ENCODE measurements around the gene RBMY1D. TPM values are rescaled to one million over a fixed set of nuclear protein-coding genes. Genes with fewer than 3 reads are reported as not detected.

RBMY1D gene
- total and polyA plus RNA-seq, 10 of the 15 experiments (the other 5 are each of a cell fraction or from before 2014, with no cell fraction given), result not detected

- H3K9me3 ChIP-seq (replicated peaks; ENCODE audit: control insufficient read depth, insufficient read depth, low read length), result no peaks in the 10 kb centered on the region
- DNase-seq (ENCODE audit: low read depth, low spot score) (no peak), FAIRE-seq (no peak), ATAC-seq (no peak)
- no peaks in the 10 kb centered on the region for H4K20me1 ChIP-seq (ENCODE audit: control insufficient read depth, insufficient read depth)
- WGBS (ENCODE audit: insufficient coverage, insufficient replicate concordance, low lambda C conversion rate, missing lambda C conversion rate), result no CpG with 5 or more reads among the region's 3 CpGs
- H3K27ac ChIP-seq (ENCODE audit: control insufficient read depth, insufficient read depth), result no peak overlapping the region
- no peaks in the 10 kb centered on the region for H3K4me1 ChIP-seq (ENCODE audit: control insufficient read depth, insufficient read depth, low read length)
- in situ Hi-C loops (cut with MboI) (no loop called here), intact Hi-C loops (cut with micrococcal nuclease; ENCODE audit: unreplicated experiment) (no loop called here)
- no peaks in the 10 kb centered on the region for H3K27me3 ChIP-seq (replicated peaks in 1 of 2; ENCODE audit: control insufficient read depth in 2 of 2, insufficient read depth in 2 of 2, low read length in 1 of 2)
- TF ChIP-seq RUNX3 (IDR thresholded peaks at IDR 0.05; ENCODE audit: low read length) (no peak), RAD21 (IDR thresholded peaks at IDR 0.05; ENCODE audit: insufficient read depth, low read depth, low read length) (no peak)
- no peak overlapping the region for H2AFZ ChIP-seq (ENCODE audit: control insufficient read depth, low read depth, low read length)
- no peak overlapping the region for H3K4me2 ChIP-seq (ENCODE audit: control insufficient read depth, insufficient read depth)
- ChIA-PET SMC1A (ENCODE audit: uncharacterized antibody, unreplicated experiment) (no interaction called here), POLR2A (no interaction called here), CTCF (no interaction called here), RAD21 (ENCODE audit: unreplicated experiment) (no interaction called here)
- BruUV-seq (replicated peaks), result no TSS peak
- H3K79me2 ChIP-seq (ENCODE audit: control insufficient read depth, insufficient read depth, low read length), result no peaks in the 10 kb centered on the region
- no peak overlapping the region for H3K4me3 ChIP-seq
- H3K36me3 ChIP-seq (ENCODE audit: control insufficient read depth in 2 of 2, insufficient read depth in 2 of 2, low read length in 1 of 2), result no peaks in the 10 kb centered on the region
- no peak overlapping the region for H3K9ac ChIP-seq (ENCODE audit: control insufficient read depth, insufficient read depth, low read length)
These were observed 48.8 kb downstream of the RBMY1D start for GRCh38 chrY:21845481-21845880.

GRCh38 chrY:21842090-21842489 is 52.2 kb downstream of the RBMY1D start:
- FAIRE-seq (no peak), ATAC-seq (no peak), DNase-seq (ENCODE audit: low read depth, low spot score) (no peak)
- ChIA-PET RAD21 (ENCODE audit: unreplicated experiment) (no interaction called here), CTCF (no interaction called here), SMC1A (ENCODE audit: uncharacterized antibody, unreplicated experiment) (no interaction called here), POLR2A (no interaction called here)
- Histone ChIP-seq H3K4me2 (ENCODE audit: control insufficient read depth, insufficient read depth) (no peak overlapping the region), H3K27ac (ENCODE audit: control insufficient read depth, insufficient read depth) (no peak overlapping the region), H4K20me1 (ENCODE audit: control insufficient read depth, insufficient read depth) (no peaks in the 10 kb centered on the region), H3K79me2 (ENCODE audit: control insufficient read depth, insufficient read depth, low read length) (no peaks in the 10 kb centered on the region), H3K9ac (ENCODE audit: control insufficient read depth, insufficient read depth, low read length) (no peak overlapping the region), H2AFZ (ENCODE audit: control insufficient read depth, low read depth, low read length) (no peak overlapping the region), H3K4me3 (no peak overlapping the region), H3K36me3 (ENCODE audit: control insufficient read depth in 2 of 2, insufficient read depth in 2 of 2, low read length in 1 of 2) (no peaks in the 10 kb centered on the region), H3K4me1 (ENCODE audit: control insufficient read depth, insufficient read depth, low read length) (no peaks in the 10 kb centered on the region), H3K9me3 (replicated peaks; ENCODE audit: control insufficient read depth, insufficient read depth, low read length) (no peaks in the 10 kb centered on the region), H3K27me3 (replicated peaks in 1 of 2; ENCODE audit: control insufficient read depth in 2 of 2, insufficient read depth in 2 of 2, low read length in 1 of 2) (no peaks in the 10 kb centered on the region)
- in situ Hi-C loops (cut with MboI) (no loop called here), intact Hi-C loops (cut with micrococcal nuclease; ENCODE audit: unreplicated experiment) (no loop called here)
- BruUV-seq (replicated peaks), result no TSS peak
- no peak for TF ChIP-seq SUZ12 (IDR thresholded peaks at IDR 0.05; ENCODE audit: unreplicated experiment)
- TF ChIP-seq MEF2B (IDR thresholded peaks at IDR 0.05; ENCODE audit: partially characterized antibody, poor library complexity, severe bottlenecking), result no peak
- no peak for TF ChIP-seq SKIL (IDR thresholded peaks at IDR 0.05; ENCODE audit: low read depth, poor library complexity, severe bottlenecking)
- no CpG with 5 or more reads among the region's 4 CpGs for WGBS (ENCODE audit: insufficient coverage, insufficient replicate concordance, low lambda C conversion rate, missing lambda C conversion rate)

Data from GM12878 (cell line).